Effector memory CD4-positive, alpha-beta T cell (primary cell): ENCODE data around the gene SLC44A1.
"Not testable (repeated sequence)": the region's sequence is repeated elsewhere in the genome, so short reads cannot be mapped to it uniquely, and the experiment has no call there.

Source experiments
- DNase-seq, 3 donors: peaks; one replicate each; pipeline ENCODE4 v3.0.0-alpha.2; 2020
- H3K27ac ChIP-seq: 2 replicates; pipeline ENCODE4 v1.7.0; 2013; ENCODE audit warnings: mild to moderate bottlenecking, low read length, moderate library complexity; ENCODE audit not compliant: insufficient read depth, poor library complexity, severe bottlenecking
- H3K27me3 ChIP-seq: replicated peaks from 2 replicates; pipeline ENCODE4 v1.7.0; 2013; ENCODE audit warnings: mild to moderate bottlenecking, low read length; ENCODE audit not compliant: insufficient read depth, control insufficient read depth, poor library complexity, severe bottlenecking
- H3K36me3 ChIP-seq: 2 replicates; pipeline ENCODE4 v1.7.0; 2013; ENCODE audit warnings: mild to moderate bottlenecking, low read length, moderate library complexity; ENCODE audit not compliant: control insufficient read depth, insufficient read depth
- H3K4me1 ChIP-seq: 2 replicates; pipeline ENCODE4 v1.7.0; 2013; ENCODE audit warnings: low read length, mild to moderate bottlenecking; ENCODE audit not compliant: control insufficient read depth, insufficient read depth, poor library complexity, severe bottlenecking
- H3K4me3 ChIP-seq: 2 replicates; pipeline ENCODE4 v1.7.0; 2013; ENCODE audit warnings: low read length, low read depth, mild to moderate bottlenecking; ENCODE audit not compliant: insufficient read depth, poor library complexity, severe bottlenecking
- H3K9me3 ChIP-seq: 2 replicates; pipeline ENCODE4 v1.7.0; 2013; ENCODE audit warnings: mild to moderate bottlenecking, low read length, moderate library complexity; ENCODE audit not compliant: control insufficient read depth

SLC44A1 gene

GRCh38 chr9:105251733-105252404 lies 7.4 kb downstream of the SLC44A1 start:
- Histone ChIP-seq H3K4me1 (no peaks in the 10 kb centered on the region), H3K9me3 (no peaks in the 10 kb centered on the region), H3K27ac (no peak overlapping the region), H3K36me3 (no peaks in the 10 kb centered on the region), H3K27me3 (no peaks in the 10 kb centered on the region), H3K4me3 (no peak overlapping the region)
- DNase-seq: no peak

GRCh38 chr9:105252405-105252756 lies 7.9 kb downstream of the SLC44A1 start:
- Histone ChIP-seq H3K4me1 (no peaks in the 10 kb centered on the region), H3K4me3 (no peak overlapping the region), H3K27ac (no peak overlapping the region), H3K27me3 (no peaks in the 10 kb centered on the region), H3K9me3 (no peaks in the 10 kb centered on the region), H3K36me3 (no peaks in the 10 kb centered on the region)
- DNase-seq: no peak

GRCh38 chr9:105254226-105254625 lies 9.8 kb downstream of the SLC44A1 start:
- no peaks in the 10 kb centered on the region for H3K27me3 ChIP-seq
- no peaks in the 10 kb centered on the region for H3K36me3 ChIP-seq
- H3K4me1 ChIP-seq: no peaks in the 10 kb centered on the region
- H3K27ac ChIP-seq: no peak overlapping the region
- no peak overlapping the region for H3K4me3 ChIP-seq
- H3K9me3 ChIP-seq: no peaks in the 10 kb centered on the region
- DNase-seq: no peak

GRCh38 chr9:105255421-105255820 lies 11.0 kb downstream of the SLC44A1 start:
- Histone ChIP-seq H3K4me3 (no peak overlapping the region), H3K27ac (no peak overlapping the region), H3K36me3 (no peaks in the 10 kb centered on the region), H3K27me3 (no peaks in the 10 kb centered on the region), H3K9me3 (no peaks in the 10 kb centered on the region), H3K4me1 (no peaks in the 10 kb centered on the region)
- no peak for DNase-seq

GRCh38 chr9:105256569-105256968 lies 12.1 kb downstream of the SLC44A1 start:
- H3K27ac ChIP-seq, DNase-seq, H3K4me1 ChIP-seq, H3K27me3 ChIP-seq, H3K36me3 ChIP-seq, H3K4me3 ChIP-seq, H3K9me3 ChIP-seq: not testable (repeated sequence)

GRCh38 chr9:105257809-105258208 lies 13.4 kb downstream of the SLC44A1 start:
- no peak overlapping the region for H3K27ac ChIP-seq
- no peak for DNase-seq
- H3K4me1 ChIP-seq: no peaks in the 10 kb centered on the region
- no peaks in the 10 kb centered on the region for H3K36me3 ChIP-seq
- no peaks in the 10 kb centered on the region for H3K9me3 ChIP-seq
- no peaks in the 10 kb centered on the region for H3K27me3 ChIP-seq
- H3K4me3 ChIP-seq: no peak overlapping the region

GRCh38 chr9:105258225-105258737 lies 13.8 kb downstream of the SLC44A1 start:
- no peaks in the 10 kb centered on the region for H3K27me3 ChIP-seq
- no peaks in the 10 kb centered on the region for H3K4me1 ChIP-seq
- H3K27ac ChIP-seq: no peak overlapping the region
- no peak for DNase-seq
- no peak overlapping the region for H3K4me3 ChIP-seq
- H3K9me3 ChIP-seq: no peaks in the 10 kb centered on the region
- no peaks in the 10 kb centered on the region for H3K36me3 ChIP-seq

- Histone ChIP-seq H3K9me3 (no peaks in the 10 kb centered on the region), H3K4me3 (no peak overlapping the region), H3K4me1 (no peaks in the 10 kb centered on the region), H3K27ac (no peak overlapping the region), H3K36me3 (no peaks in the 10 kb centered on the region), H3K27me3 (no peaks in the 10 kb centered on the region)
- no peak for DNase-seq
These were observed 14.8 kb downstream of the SLC44A1 start for GRCh38 chr9:105259274-105259673.

GRCh38 chr9:105259731-105260612 lies 15.5 kb downstream of the SLC44A1 start:
- H3K9me3 ChIP-seq: no peaks in the 10 kb centered on the region
- no peak overlapping the region for H3K4me3 ChIP-seq
- DNase-seq: no peak
- H3K4me1 ChIP-seq: no peaks in the 10 kb centered on the region
- no peaks in the 10 kb centered on the region for H3K36me3 ChIP-seq
- H3K27me3 ChIP-seq: no peaks in the 10 kb centered on the region
- H3K27ac ChIP-seq: no peak overlapping the region

GRCh38 chr9:105262497-105262896 lies 18.0 kb downstream of the SLC44A1 start:
- H3K27ac ChIP-seq: no peak overlapping the region
- H3K27me3 ChIP-seq: no peaks in the 10 kb centered on the region
- no peaks in the 10 kb centered on the region for H3K4me1 ChIP-seq
- H3K4me3 ChIP-seq: no peak overlapping the region
- no peaks in the 10 kb centered on the region for H3K36me3 ChIP-seq
- H3K9me3 ChIP-seq: no peaks in the 10 kb centered on the region
- no peak for DNase-seq
